GM18505 (cell line): ENCODE results near the gene SEC22B.
"Not testable (repeated sequence)": the region's sequence is repeated elsewhere in the genome, so short reads cannot be mapped to it uniquely, and the experiment has no call there.

Experiments
- ATAC-seq: cut with Tn5 transposase; IDR thresholded peaks from one replicate; pipeline ENCODE4 v1.9.1; 2021; ENCODE audit not compliant: unreplicated experiment

The SEC22B gene

DNA sequence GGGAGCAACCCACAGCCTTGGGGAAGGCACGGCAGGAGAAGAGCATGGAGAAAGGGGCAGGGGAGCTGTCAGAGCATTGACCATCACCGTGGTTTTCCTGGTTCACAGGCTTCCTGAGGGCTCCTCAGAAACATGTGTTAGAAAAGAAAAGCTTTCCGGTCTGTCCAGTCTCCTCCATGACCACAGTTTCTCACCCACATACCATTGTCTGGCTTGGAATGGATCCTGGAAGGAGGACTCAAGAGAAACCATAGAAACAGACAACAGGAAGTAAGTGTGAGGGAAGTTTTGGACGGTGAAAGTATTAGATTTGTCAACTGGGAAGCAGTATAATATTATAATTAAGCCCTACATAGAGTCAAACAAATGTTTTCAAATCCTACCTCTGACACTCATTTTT is 55.8 kb downstream of the SEC22B start:
- not testable (repeated sequence) for ATAC-seq

GRCh38 chr1:120117371-120118177 is 58.7 kb downstream of the SEC22B start:
- ATAC-seq, result peak; percentile 50

- not testable (repeated sequence) for ATAC-seq
These were observed 60.2 kb downstream of the SEC22B start for GRCh38 chr1:120116094-120116493.

GRCh38 chr1:120113134-120113533 is 63.2 kb downstream of the SEC22B start:
- not testable (repeated sequence) for ATAC-seq

DNA sequence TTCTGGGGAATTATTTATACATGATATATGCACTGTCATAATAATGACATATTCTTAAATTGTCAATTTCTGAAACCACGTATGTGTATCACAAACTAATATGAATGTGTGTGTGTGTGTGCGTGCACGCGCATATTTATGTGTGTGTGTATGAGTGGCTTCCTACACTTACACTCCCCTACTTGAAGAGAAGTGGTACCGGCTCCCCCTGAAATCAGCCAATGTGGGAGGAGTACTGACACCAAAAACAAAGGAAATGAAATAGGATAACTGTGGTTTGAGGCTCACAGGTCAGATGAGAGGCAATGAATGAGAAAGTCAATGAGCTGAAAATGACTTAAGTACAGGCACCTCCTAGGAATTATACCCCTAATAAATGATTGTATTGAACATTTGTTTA is 64.1 kb downstream of the SEC22B start:
- not testable (repeated sequence) for ATAC-seq

DNA sequence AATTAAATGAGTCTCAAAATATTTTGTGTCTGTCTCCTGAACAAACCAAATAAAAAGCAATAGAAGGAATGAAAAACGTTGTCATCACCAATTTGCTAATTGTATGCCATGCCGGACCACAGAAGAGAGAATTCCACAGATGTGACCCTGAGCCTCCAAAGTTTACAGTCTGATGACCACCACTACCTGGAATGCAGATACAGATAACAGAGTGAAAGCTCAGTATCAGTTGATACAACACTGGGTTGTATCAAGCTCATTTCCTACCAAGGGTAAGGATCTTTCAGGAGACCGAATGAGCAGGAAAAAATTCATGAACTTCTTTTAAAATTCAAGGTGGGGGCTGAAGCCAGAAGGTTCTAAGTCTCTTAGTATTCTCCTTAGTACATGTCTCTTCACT is 64.5 kb downstream of the SEC22B start:
- not testable (repeated sequence) for ATAC-seq

- not testable (repeated sequence) for ATAC-seq
These were observed 65.3 kb downstream of the SEC22B start for GRCh38 chr1:120111008-120111407.

- not testable (repeated sequence) for ATAC-seq
These were observed 66.7 kb downstream of the SEC22B start for GRCh38 chr1:120109656-120110055.

DNA sequence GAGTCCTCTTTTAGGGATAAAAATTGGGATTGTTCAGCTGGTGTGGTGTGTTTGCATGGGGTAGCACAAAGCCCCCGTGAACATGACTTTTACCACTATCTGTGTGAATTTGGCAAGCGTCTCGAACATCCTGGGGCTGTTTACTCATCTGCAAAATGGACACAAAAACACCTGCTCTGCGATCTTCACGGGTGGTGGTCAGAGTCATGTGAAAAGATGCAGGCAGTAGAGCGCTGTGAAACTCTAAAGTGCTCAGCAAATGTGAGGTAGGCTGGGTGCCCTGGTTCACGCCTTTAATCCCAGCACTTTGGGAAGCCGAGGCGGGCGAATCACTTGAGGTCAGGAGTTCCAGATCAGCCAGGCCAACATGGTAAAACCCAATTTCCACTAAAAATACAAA is 67.1 kb downstream of the SEC22B start:
- ATAC-seq, result not testable (repeated sequence)

DNA sequence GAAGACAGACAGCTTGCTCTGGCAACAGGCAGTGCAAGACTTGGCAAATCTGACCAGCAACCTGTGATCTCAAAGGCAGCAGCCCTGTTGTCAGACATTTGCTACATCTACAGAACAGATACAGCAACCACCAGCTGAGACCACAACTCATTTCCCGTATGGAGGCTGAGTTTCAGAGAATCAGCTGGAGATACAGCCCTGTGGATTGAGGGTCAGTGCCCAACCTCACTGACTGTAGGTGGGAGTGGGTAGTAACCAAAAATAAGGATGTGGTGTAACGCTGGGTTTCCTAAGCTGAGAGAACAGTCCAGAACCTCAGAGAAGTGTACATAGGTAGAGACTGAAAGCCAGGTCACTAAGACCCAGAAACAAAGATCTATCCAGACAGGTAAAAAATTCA is 71.0 kb downstream of the SEC22B start:
- ATAC-seq, result not testable (repeated sequence)

DNA sequence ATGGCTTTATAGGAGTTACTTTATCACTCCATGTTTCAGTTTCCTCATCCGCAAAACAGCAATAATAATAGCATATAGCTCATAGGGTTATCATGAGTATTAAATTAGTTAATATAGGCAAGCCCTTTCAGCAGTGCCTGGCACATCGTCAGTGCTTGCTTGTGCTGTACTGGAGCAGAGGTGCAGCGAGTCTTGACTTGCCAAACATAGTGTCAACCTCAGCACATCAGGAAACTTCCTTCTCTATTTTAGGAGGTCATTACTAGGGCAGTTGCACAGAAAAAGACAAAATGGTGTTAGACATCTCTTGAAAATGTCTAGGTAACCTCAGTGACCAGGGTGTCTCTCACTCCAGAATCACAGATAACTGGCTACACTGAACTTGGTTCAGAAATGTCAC is 72.6 kb downstream of the SEC22B start:
- ATAC-seq, result not testable (repeated sequence)

- ATAC-seq, result not testable (repeated sequence)
These were observed 74.7 kb downstream of the SEC22B start for GRCh38 chr1:120101593-120101992.
